IMR-90 (cell line): ENCODE measurements around the gene PRF1. TPM values are rescaled to one million over a fixed set of nuclear protein-coding genes. Genes with fewer than 3 reads are reported as not detected.

Experiments used
- ATAC-seq: fragments of 200-7000 bp; cut with Tn5 transposase; 2 replicates; pipeline ENCODE4 v1.9.1; 2020; ENCODE audit warnings: low read depth, mild to moderate bottlenecking, moderate library complexity
- BruUV-seq: library from RNA; stranded (reverse); fragments of 400-500 nt; replicated peaks from 2 replicates; lab custom pipeline; 2021; lab: Mats Ljungman, UMichigan
- CTCF ChIA-PET: fragments of 300-600 bp; formaldehyde crosslinking; extraction: SDS; loops from one replicate; lab custom pipeline; 2021; ENCODE audit warnings: antibody characterized with exemption; lab: Yijun Ruan, JAX
- POLR2A ChIA-PET: fragments of 300-600 bp; sonication (Branson Sonifier 250); formaldehyde crosslinking; loops from one replicate; lab custom pipeline; 2022; ENCODE audit warnings: antibody characterized with exemption; ENCODE audit not compliant: unreplicated experiment; lab: Charles Lee
- DNase-seq: peaks from one replicate; pipeline ENCODE4 v3.0.0; 2013
- H2AFZ ChIP-seq: replicated peaks from 2 replicates; pipeline ENCODE3; 2013; ENCODE audit warnings: low read length, mild to moderate bottlenecking; ENCODE audit not compliant: poor library complexity
- H2AK5ac ChIP-seq: 2 replicates; pipeline ENCODE4 v1.6.1; 2013; ENCODE audit warnings: low read depth, low read length, inconsistent platforms
- H2AK9ac ChIP-seq: replicated peaks from 2 replicates; pipeline ENCODE3; 2013; ENCODE audit warnings: mild to moderate bottlenecking, low read depth, low read length, moderate library complexity; ENCODE audit not compliant: poor library complexity
- H2BK120ac ChIP-seq: 2 replicates; pipeline ENCODE4 v1.6.1; 2013; ENCODE audit warnings: low read depth, low read length, inconsistent platforms
- H2BK15ac ChIP-seq: 3 replicates; pipeline ENCODE4 v1.6.1; 2013; ENCODE audit warnings: low read depth, low read length, inconsistent platforms
- H2BK20ac ChIP-seq: 2 replicates; pipeline ENCODE4 v1.6.1; 2013; ENCODE audit warnings: low read depth, mild to moderate bottlenecking, inconsistent platforms, low read length, moderate library complexity
- H2BK5ac ChIP-seq: 2 replicates; pipeline ENCODE4 v1.6.1; 2013; ENCODE audit warnings: mild to moderate bottlenecking, low read depth, low read length, inconsistent platforms; ENCODE audit not compliant: poor library complexity, severe bottlenecking
- H3K14ac ChIP-seq: replicated peaks from 2 replicates; pipeline ENCODE4 v1.6.1; 2013; ENCODE audit warnings: low read depth, low read length, inconsistent platforms
- H3K18ac ChIP-seq: 2 replicates; pipeline ENCODE4 v1.6.1; 2013; ENCODE audit warnings: low read depth, low read length, control low read depth
- H3K23ac ChIP-seq: 2 replicates; pipeline ENCODE4 v1.6.1; 2013; ENCODE audit warnings: low read depth, low read length, inconsistent platforms
- H3K27ac ChIP-seq: 2 replicates; pipeline ENCODE4 v1.5.1; 2013; ENCODE audit warnings: mild to moderate bottlenecking, control low read depth, low read length; ENCODE audit not compliant: insufficient read depth
- H3K27me3 ChIP-seq: 2 replicates; pipeline ENCODE4 v1.6.1; 2013; ENCODE audit warnings: low read length; ENCODE audit not compliant: control insufficient read depth, insufficient read depth
- H3K36me3 ChIP-seq: 2 replicates; pipeline ENCODE4 v1.6.1; 2013; ENCODE audit warnings: low read length, mixed read lengths; ENCODE audit not compliant: control insufficient read depth, insufficient read depth
- H3K4ac ChIP-seq: 2 replicates; pipeline ENCODE4 v1.6.1; 2013; ENCODE audit warnings: low read depth, low read length, inconsistent platforms
- H3K4me1 ChIP-seq: 2 replicates; pipeline ENCODE4 v1.6.1; 2013; ENCODE audit warnings: low read length, mixed read lengths; ENCODE audit not compliant: control insufficient read depth, insufficient read depth
- H3K4me2 ChIP-seq: 2 replicates; pipeline ENCODE4 v1.6.1; 2013; ENCODE audit warnings: low read depth, mild to moderate bottlenecking, control low read depth, low read length, moderate library complexity
- H3K4me3 ChIP-seq: 2 replicates; pipeline ENCODE4 v1.5.1; 2013; ENCODE audit warnings: low read depth, mild to moderate bottlenecking, control low read depth, low read length, moderate library complexity; ENCODE audit not compliant: insufficient read depth
- H3K56ac ChIP-seq: 2 replicates; pipeline ENCODE4 v1.6.1; 2013; ENCODE audit warnings: low read length, inconsistent platforms; ENCODE audit not compliant: insufficient read depth; ENCODE audit errors: extremely low read depth
- H3K79me1 ChIP-seq, 2 experiments: 2 replicates each; pipeline ENCODE4 v1.6.1; 2013; ENCODE audit warnings: low read length in 2 of 2, inconsistent platforms in 1 of 2, low read depth in 1 of 2
- H3K9ac ChIP-seq: 2 replicates; pipeline ENCODE4 v1.6.1; 2013; ENCODE audit warnings: low read depth, low read length, control low read depth
- H3K9me1 ChIP-seq: 2 replicates; pipeline ENCODE4 v1.6.1; 2013; ENCODE audit warnings: low read length, inconsistent platforms; ENCODE audit not compliant: insufficient read depth
- H3K9me3 ChIP-seq: 2 replicates; pipeline ENCODE4 v1.6.1; 2013; ENCODE audit warnings: low read length; ENCODE audit not compliant: control insufficient read depth, insufficient read depth
- H4K20me1 ChIP-seq: 2 replicates; pipeline ENCODE4 v1.6.1; 2013; ENCODE audit warnings: low read length, inconsistent platforms; ENCODE audit not compliant: insufficient read depth
- H4K5ac ChIP-seq: 2 replicates; pipeline ENCODE4 v1.6.1; 2013; ENCODE audit warnings: mild to moderate bottlenecking, low read depth, low read length, control low read depth
- H4K8ac ChIP-seq, 2 experiments: 2 replicates each; pipeline ENCODE4 v1.6.1; 2013; ENCODE audit warnings: low read depth in 2 of 2, low read length in 2 of 2, control low read depth in 1 of 2, inconsistent platforms in 1 of 2
- H4K91ac ChIP-seq: 2 replicates; pipeline ENCODE4 v1.6.1; 2013; ENCODE audit warnings: low read depth, low read length, inconsistent platforms; ENCODE audit not compliant: insufficient read depth
- BHLHE40 ChIP-seq: fragments of 150-350 bp; IDR thresholded peaks from 2 replicates; pipeline ENCODE4 v1.6.1; 2016; ENCODE audit warnings: mild to moderate bottlenecking, low read depth, low read length
- CEBPB ChIP-seq: IDR thresholded peaks from 2 replicates; pipeline ENCODE4 v1.6.1; 2012; ENCODE audit warnings: low read depth, low read length, improper control_type of control experiment
- CHD1 ChIP-seq: IDR thresholded peaks from 2 replicates; pipeline ENCODE4 v1.6.1; 2012; ENCODE audit warnings: low read depth, low read length, improper control_type of control experiment
- CTCF ChIP-seq: conservative IDR thresholded peaks from 2 replicates; pipeline ENCODE4 v1.5.1; 2012; ENCODE audit warnings: mild to moderate bottlenecking, low read depth, low read length, improper control_type of control experiment
- ELK1 ChIP-seq: fragments of 150-350 bp; IDR thresholded peaks from 2 replicates; pipeline ENCODE4 v1.6.1; 2016; ENCODE audit warnings: low read depth, mild to moderate bottlenecking, low read length, moderate library complexity, borderline replicate concordance
- FOS ChIP-seq: fragments of 150-350 bp; IDR thresholded peaks from 2 replicates; pipeline ENCODE4 v1.6.1; 2016; ENCODE audit warnings: low read depth, low read length
- MAFK ChIP-seq: IDR thresholded peaks from 2 replicates; pipeline ENCODE4 v1.6.1; 2012; ENCODE audit warnings: low read depth, low read length, improper control_type of control experiment
- MXI1 ChIP-seq: IDR thresholded peaks from 2 replicates; pipeline ENCODE4 v1.6.1; 2012; ENCODE audit warnings: low read depth, mild to moderate bottlenecking, low read length, moderate library complexity, borderline replicate concordance
- NFE2L2 ChIP-seq: fragments of 150-350 bp; IDR thresholded peaks from 2 replicates; pipeline ENCODE4 v1.6.1; 2016; ENCODE audit warnings: low read depth, mild to moderate bottlenecking, low read length
- POLR2A ChIP-seq: IDR thresholded peaks from 2 replicates; pipeline ENCODE4 v1.6.1; 2012; ENCODE audit warnings: mild to moderate bottlenecking, low read depth, low read length
- RAD21 ChIP-seq: IDR thresholded peaks from 2 replicates; pipeline ENCODE4 v1.6.1; 2012; ENCODE audit warnings: low read length, improper control_type of control experiment
- RCOR1 ChIP-seq: IDR thresholded peaks from 2 replicates; pipeline ENCODE4 v1.6.1; 2012; ENCODE audit warnings: mild to moderate bottlenecking, low read length, improper control_type of control experiment; ENCODE audit not compliant: insufficient replicate concordance
- RFX5 ChIP-seq: IDR thresholded peaks from 2 replicates; pipeline ENCODE4 v1.8.0; 2012; ENCODE audit warnings: low read depth, mild to moderate bottlenecking, low read length, moderate library complexity
- SMC3 ChIP-seq: fragments of 150-350 bp; IDR thresholded peaks from 2 replicates; pipeline ENCODE4 v1.6.1; 2016; ENCODE audit warnings: low read depth, mild to moderate bottlenecking, antibody characterized with exemption, low read length, moderate library complexity
- WGBS, 2 experiments: methylation state at CpG; one replicate each; pipeline versions ENCODE4 v1.1.5 to v1.1.7; 2013; ENCODE audit warnings: missing lambda C conversion rate in 2 of 2; ENCODE audit not compliant: insufficient read length in 1 of 2; ENCODE audit errors: extremely low coverage in 2 of 2; 5-methylcytosine and 5-hydroxymethylcytosine counted together
- dilution Hi-C: fragments of 300-500 bp; cut with HindIII; formaldehyde crosslinking; loops from one replicate; pipeline ENCODE4 v1.14.3; 2018; ENCODE audit warnings: low sequenced_read_pairs; ENCODE audit not compliant: unreplicated experiment
- in situ Hi-C: fragments of 300-500 bp; cut with MboI; formaldehyde crosslinking; loops from 3 replicates; pipeline ENCODE4 v1.14.3; 2019; ENCODE audit warnings: low sequenced_read_pairs, inconsistent platforms, mixed read lengths
- intact Hi-C: fragments of 100-400 bp; cut with micrococcal nuclease; formaldehyde crosslinking; loops from 2 replicates; pipeline ENCODE4 v1.10.0; 2022
- polyA plus RNA-seq, 3 experiments: library from polyadenylated mRNA; depleted of rRNA; stranded (reverse); fragments of >200 nt; gene quantifications; 2 replicates each; pipeline ENCODE4 v1.2.3, GENCODE V29; 2012; ENCODE audit warnings: low replicate concordance in 1 of 3
- total RNA-seq: library from RNA; depleted of rRNA; stranded (reverse); fragments of >200 nt; gene quantifications from 2 replicates; pipeline ENCODE4 v1.2.3, GENCODE V29; 2012

PRF1 gene
- total and polyA plus RNA-seq, 2 of the 4 experiments (the other 2 are of a cell fraction) = not detected

- ATAC-seq (no peak), DNase-seq (no peak)
- Histone ChIP-seq H3K23ac (no peak overlapping the region), H3K14ac (no peak overlapping the region), H4K8ac (no peak overlapping the region), H3K9me3 (no peaks in the 10 kb centered on the region), H2AK5ac (no peak overlapping the region), H2AFZ (no peak overlapping the region), H3K9me1 (0 out of 2 replicates have a peak, but pooled peaks cover 3% of the 10 kb centered on the region), H2AK9ac (no peak overlapping the region), H2BK20ac (no peak overlapping the region), H3K4me2 (no peak overlapping the region), H3K56ac (no peak overlapping the region), H2BK5ac (no peak overlapping the region), H3K79me1 (no peaks in the 10 kb centered on the region), H4K20me1 (no peaks in the 10 kb centered on the region), H3K27me3 (peaks cover 38% of the 10 kb centered on the region), H2BK120ac (no peak overlapping the region), H3K27ac (no peak overlapping the region), H4K5ac (no peak overlapping the region), H3K9ac (no peak overlapping the region), H2BK15ac (no peak overlapping the region), H3K4me3 (no peak overlapping the region), H3K4ac (no peak overlapping the region), H3K4me1 (peaks cover 3% of the 10 kb centered on the region; the same call in 1 of the 2 replicates), H3K18ac (no peak overlapping the region), H4K91ac (no peak overlapping the region), H3K36me3 (no peaks in the 10 kb centered on the region)
- WGBS, 2 experiments = 51% methylated on average over 4 of the region's 6 CpGs; no CpG with 5 or more reads in 1 of the 2 experiments
- CTCF ChIA-PET = no interaction called here
- in situ Hi-C loops (no loop called here), intact Hi-C loops (no loop called here), dilution Hi-C loops (no loop called here)
- TF ChIP-seq FOS (no peak), RAD21 (no peak), RCOR1 (no peak), CHD1 (no peak), CTCF (no peak), SMC3 (no peak), MXI1 (no peak), BHLHE40 (no peak), RFX5 (no peak), ELK1 (no peak), CEBPB (no peak), NFE2L2 (no peak), MAFK (no peak), POLR2A (no peak)
- POLR2A ChIA-PET = no interaction called here
- no TSS peak for BruUV-seq
Observed at GRCh38 chr10:70588255-70588654, 14.3 kb downstream of the PRF1 start.
